Neuronal stem cell (in vitro differentiated cells): ENCODE results near the gene ART5.

Experiments used
- DNase-seq: peaks from one replicate; pipeline ENCODE4 v3.0.0-alpha.2; 2013; ENCODE audit warnings: low spot score
- H2AFZ ChIP-seq: one replicate; pipeline ENCODE4 v1.6.1; 2013; ENCODE audit warnings: mild to moderate bottlenecking, low read length, inconsistent platforms
- H2AK5ac ChIP-seq: 2 replicates; pipeline ENCODE4 v1.6.1; 2013; ENCODE audit warnings: low read depth, mild to moderate bottlenecking, inconsistent platforms, low read length, moderate library complexity, mixed read lengths
- H2BK120ac ChIP-seq: 2 replicates; pipeline ENCODE4 v1.6.1; 2013; ENCODE audit warnings: low read depth, mild to moderate bottlenecking, inconsistent platforms, low read length, moderate library complexity, mixed read lengths
- H2BK12ac ChIP-seq: one replicate; pipeline ENCODE4 v1.6.1; 2013; ENCODE audit warnings: low read length, inconsistent platforms
- H2BK15ac ChIP-seq: 2 replicates; pipeline ENCODE4 v1.6.1; 2013; ENCODE audit warnings: mild to moderate bottlenecking, low read length, inconsistent platforms, mixed read lengths
- H2BK5ac ChIP-seq: one replicate; pipeline ENCODE4 v1.6.1; 2013; ENCODE audit warnings: inconsistent platforms, mild to moderate bottlenecking, low read length, moderate library complexity
- H3K14ac ChIP-seq: one replicate; pipeline ENCODE4 v1.6.1; 2013; ENCODE audit warnings: low read length, inconsistent platforms
- H3K18ac ChIP-seq: 2 replicates; pipeline ENCODE4 v1.6.1; 2013; ENCODE audit warnings: low read length, inconsistent platforms
- H3K23ac ChIP-seq: 2 replicates; pipeline ENCODE4 v1.6.1; 2013; ENCODE audit warnings: low read depth, mild to moderate bottlenecking, mixed read lengths, low read length, inconsistent platforms; ENCODE audit not compliant: poor library complexity
- H3K27ac ChIP-seq: replicated peaks from 3 replicates; pipeline ENCODE4 v1.5.1; 2013; ENCODE audit warnings: low read length, inconsistent platforms
- H3K27me3 ChIP-seq, 3 experiments: 2 replicates each; pipeline ENCODE4 v1.6.1; 2013; ENCODE audit warnings: low read length in 3 of 3, mild to moderate bottlenecking in 2 of 3, inconsistent platforms in 1 of 3, low read depth in 1 of 3, mixed read lengths in 1 of 3, moderate library complexity in 1 of 3; ENCODE audit not compliant: control insufficient read depth in 3 of 3, insufficient read depth in 3 of 3
- H3K36me3 ChIP-seq, 2 donors: replicated peaks in 1 of 2; 2 replicates each; pipeline ENCODE4 v1.6.1; 2013; ENCODE audit warnings: low read length in 2 of 2; ENCODE audit not compliant: control insufficient read depth in 2 of 2, insufficient read depth in 2 of 2
- H3K4ac ChIP-seq: 2 replicates; pipeline ENCODE4 v1.6.1; 2013; ENCODE audit warnings: inconsistent platforms, mild to moderate bottlenecking, low read length, moderate library complexity
- H3K4me1 ChIP-seq, 2 donors: 1 replicate in 1 of 2; 2 replicates in 1 of 2; pipeline ENCODE4 v1.6.1; 2013; ENCODE audit warnings: low read length in 2 of 2, low read depth in 1 of 2; ENCODE audit not compliant: control insufficient read depth in 2 of 2, insufficient read depth in 1 of 2
- H3K4me2 ChIP-seq: one replicate; pipeline ENCODE4 v1.6.1; 2013; ENCODE audit warnings: mild to moderate bottlenecking, low read length, inconsistent platforms; ENCODE audit not compliant: insufficient read depth, poor library complexity, severe bottlenecking
- H3K4me3 ChIP-seq, 2 donors: 2 replicates each; pipeline ENCODE4 v1.5.1; 2013; ENCODE audit warnings: low read length in 2 of 2, mild to moderate bottlenecking in 2 of 2, inconsistent platforms in 1 of 2, moderate library complexity in 1 of 2
- H3K79me1 ChIP-seq: one replicate; pipeline ENCODE4 v1.6.1; 2013; ENCODE audit warnings: low read depth, mild to moderate bottlenecking, inconsistent platforms, low read length, moderate library complexity
- H3K9ac ChIP-seq: one replicate; pipeline ENCODE4 v1.6.1; 2013; ENCODE audit warnings: mild to moderate bottlenecking, low read depth, low read length, inconsistent platforms; ENCODE audit not compliant: poor library complexity
- H3K9me3 ChIP-seq, 2 donors: replicated peaks in 1 of 2; 2 replicates each; pipeline versions ENCODE3 to v1.6.1; 2013; ENCODE audit warnings: low read length in 2 of 2, mild to moderate bottlenecking in 2 of 2, inconsistent platforms in 1 of 2, low read depth in 1 of 2, mixed read lengths in 1 of 2, moderate library complexity in 1 of 2; ENCODE audit not compliant: control insufficient read depth in 2 of 2, insufficient read depth in 1 of 2
- H4K8ac ChIP-seq: one replicate; pipeline ENCODE4 v1.6.1; 2013; ENCODE audit warnings: low read depth, mild to moderate bottlenecking, inconsistent platforms, low read length, moderate library complexity
- H4K91ac ChIP-seq: one replicate; pipeline ENCODE4 v1.6.1; 2013; ENCODE audit warnings: low read length, low read depth, mild to moderate bottlenecking, inconsistent platforms; ENCODE audit not compliant: poor library complexity
- WGBS, 2 donors: extraction: QIAGEN DNeasy Blood & Tissue Kit; methylation state at CpG; one replicate each; pipeline ENCODE4 v1.1.7; 2013; ENCODE audit warnings: missing lambda C conversion rate in 2 of 2, mixed read lengths in 1 of 2; ENCODE audit not compliant: insufficient read length in 2 of 2, insufficient replicate concordance in 1 of 2; ENCODE audit errors: extremely low coverage in 2 of 2; 5-methylcytosine and 5-hydroxymethylcytosine counted together

ART5 gene

DNA sequence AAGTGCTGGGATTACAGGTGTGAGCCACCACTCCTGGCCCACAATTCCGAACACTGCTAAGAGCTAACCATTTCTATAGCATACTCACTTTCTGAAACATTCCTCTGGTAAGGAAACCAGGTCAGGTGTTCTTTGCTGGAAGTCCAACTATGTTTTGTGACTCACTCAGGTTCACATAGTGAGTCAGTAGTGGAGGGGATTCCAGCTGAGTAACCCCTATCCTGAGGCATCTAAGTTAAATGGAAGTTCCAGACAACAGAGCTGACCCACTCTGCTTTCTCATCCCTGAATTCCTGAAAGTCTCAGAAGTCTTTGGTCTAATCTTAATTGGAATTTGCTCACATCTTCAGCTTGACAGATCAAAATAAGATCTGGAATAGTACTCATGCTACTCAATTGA is 32.4 kb upstream of the ART5 start:
- WGBS, 2 donors = no CpG with 5 or more reads among the region's 1 CpG
- no peak overlapping the region for H3K14ac ChIP-seq
- no peaks in the 10 kb centered on the region for H3K79me1 ChIP-seq
- DNase-seq = no peak
- no peaks in the 10 kb centered on the region for H3K9me3 ChIP-seq
- H3K27me3 ChIP-seq = no peaks in the 10 kb centered on the region
- H2BK12ac ChIP-seq = no peak overlapping the region
- H3K23ac ChIP-seq = no peak overlapping the region
- H3K27ac ChIP-seq = no peak overlapping the region
- no peak overlapping the region for H4K8ac ChIP-seq
- H2BK5ac ChIP-seq = no peak overlapping the region
- no peak overlapping the region for H3K4me3 ChIP-seq
- H2AFZ ChIP-seq = no peak overlapping the region
- H2BK120ac ChIP-seq = no peak overlapping the region
- H4K91ac ChIP-seq = no peak overlapping the region
- no peak overlapping the region for H2BK15ac ChIP-seq
- no peak overlapping the region for H2AK5ac ChIP-seq
- peaks cover 38 to 99% of the 10 kb centered on the region in 2 donors for H3K36me3 ChIP-seq
- H3K4me2 ChIP-seq = no peak overlapping the region
- H3K4me1 ChIP-seq = peaks cover 0 to 6% of the 10 kb centered on the region in 2 donors
- H3K9ac ChIP-seq = no peak overlapping the region
- H3K18ac ChIP-seq = no peak overlapping the region
- no peak overlapping the region for H3K4ac ChIP-seq

DNA sequence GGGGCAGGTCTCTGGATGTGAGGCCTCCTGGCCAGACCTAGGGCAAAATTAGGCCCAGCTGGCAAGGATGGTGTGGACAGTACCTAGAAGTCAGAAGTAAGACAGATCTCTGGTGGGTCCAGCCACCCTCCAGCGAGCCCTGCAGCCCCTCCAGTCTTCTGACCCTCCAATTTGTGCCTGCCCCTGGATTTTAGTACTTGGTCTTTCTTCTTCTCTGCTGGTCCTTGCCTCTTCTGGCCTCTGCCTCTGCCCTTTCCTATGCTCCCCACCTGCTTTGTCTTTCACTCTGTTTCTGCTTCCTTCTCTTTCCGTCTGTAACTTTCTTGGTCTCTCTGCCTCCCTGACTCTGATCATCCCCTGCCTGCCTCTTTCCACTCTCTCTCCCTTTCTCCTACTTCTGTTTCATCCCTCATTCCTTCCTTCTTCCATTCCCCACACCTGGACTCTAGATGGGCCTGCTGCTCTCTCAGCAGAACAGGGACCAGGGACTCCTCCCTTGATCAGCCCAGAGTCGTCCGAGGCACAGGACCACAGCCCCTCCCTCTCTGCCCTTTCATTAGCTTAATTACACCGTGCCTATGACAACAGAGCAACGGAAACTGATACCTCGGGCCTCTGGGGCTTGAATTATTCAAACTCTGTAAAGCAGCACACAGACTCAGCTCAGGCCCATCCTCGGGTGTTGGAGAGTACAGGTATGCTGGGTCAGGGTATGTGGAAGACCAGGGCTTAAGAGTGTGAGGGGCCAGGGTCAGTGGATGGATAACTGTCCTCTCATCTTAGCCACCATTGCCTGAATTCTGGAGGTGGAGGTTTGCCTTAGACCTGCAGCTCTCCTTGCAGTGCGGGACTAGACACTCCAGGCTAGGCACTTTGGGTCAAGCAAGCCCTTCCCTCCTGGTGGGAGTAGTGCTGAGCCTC is 29.8 kb upstream of the ART5 start, which contains the start of gene CHRNA10:
Gene CHRNA10, minus strand, starts transcription at position 51 of the 921 bp plus-strand sequence. CDS start 72 bp downstream, outside the sequence.
- Histone ChIP-seq H3K4me3 (no peak within 1 kb of the TSS), H3K27me3 (no peaks in the 10 kb centered on the region), H2BK5ac (no peak within 1 kb of the TSS), H3K9ac (no peak within 1 kb of the TSS), H3K18ac (no peak within 1 kb of the TSS), H4K8ac (no peak within 1 kb of the TSS), H3K79me1 (no peaks in the 10 kb centered on the region), H3K27ac (no peak within 1 kb of the TSS), H2BK15ac (no peak within 1 kb of the TSS), H3K4me2 (no peak within 1 kb of the TSS), H2AFZ (no peak within 1 kb of the TSS), H4K91ac (no peak within 1 kb of the TSS), H3K14ac (peak within 1 kb of the TSS; percentile 33), H2AK5ac (peak within 1 kb of the TSS; percentile 51), H3K36me3 (peaks cover 35 to 93% of the 10 kb centered on the region in 2 donors), H2BK120ac (no peak within 1 kb of the TSS), H2BK12ac (no peak within 1 kb of the TSS), H3K9me3 (no peaks in the 10 kb centered on the region), H3K4me1 (peaks cover 0 to 6% of the 10 kb centered on the region in 2 donors), H3K4ac (no peak within 1 kb of the TSS), H3K23ac (no peak within 1 kb of the TSS)
- WGBS, 2 donors = no CpG with 5 or more reads among the region's 9 CpGs
- DNase-seq = no peak

DNA sequence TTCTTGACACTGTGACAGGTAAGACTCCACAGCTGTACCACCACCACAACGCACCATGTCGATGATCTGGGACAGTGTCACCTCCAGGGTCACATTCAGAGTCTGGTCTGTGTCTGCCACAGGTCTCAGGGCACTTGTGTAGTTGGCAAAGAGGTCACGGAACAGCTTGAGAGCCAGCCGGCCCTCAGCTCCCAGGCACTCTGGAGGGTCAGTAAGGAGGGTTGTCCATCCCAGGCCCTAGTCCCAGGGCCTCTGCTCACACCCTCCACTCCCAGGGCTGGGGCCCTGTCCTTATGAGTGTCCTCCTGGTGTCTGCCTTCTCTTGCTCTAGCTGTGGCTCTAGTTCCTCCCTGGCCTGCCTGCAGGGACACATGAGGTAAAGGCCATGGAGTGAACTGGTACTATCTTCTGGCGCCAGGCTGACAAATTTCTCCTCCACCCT is 28.0 kb upstream of the ART5 start:
- H3K4me2 ChIP-seq = no peak overlapping the region
- no peak overlapping the region for H3K18ac ChIP-seq
- no peak overlapping the region for H3K4me3 ChIP-seq
- no peak overlapping the region for H2BK12ac ChIP-seq
- no peak overlapping the region for H2BK15ac ChIP-seq
- no peak for DNase-seq
- no peak overlapping the region for H4K8ac ChIP-seq
- no peak overlapping the region for H3K14ac ChIP-seq
- peaks cover 0 to 6% of the 10 kb centered on the region in 2 donors for H3K4me1 ChIP-seq
- no peak overlapping the region for H3K23ac ChIP-seq
- H3K9me3 ChIP-seq = no peaks in the 10 kb centered on the region
- no peak overlapping the region for H4K91ac ChIP-seq
- no CpG with 5 or more reads among the region's 5 CpGs for WGBS, 2 donors
- no peaks in the 10 kb centered on the region for H3K79me1 ChIP-seq
- no peak overlapping the region for H3K9ac ChIP-seq
- H3K27me3 ChIP-seq = no peaks in the 10 kb centered on the region
- no peak overlapping the region for H2BK120ac ChIP-seq
- peaks cover 25 to 90% of the 10 kb centered on the region in 2 donors for H3K36me3 ChIP-seq
- no peak overlapping the region for H2AFZ ChIP-seq
- H3K27ac ChIP-seq = no peak overlapping the region
- H3K4ac ChIP-seq = no peak overlapping the region
- H2BK5ac ChIP-seq = no peak overlapping the region
- H2AK5ac ChIP-seq = no peak overlapping the region

GRCh38 chr11:3669128-3669527 is 27.3 kb upstream of the ART5 start:
- H2BK12ac ChIP-seq = no peak overlapping the region
- peaks cover 0 to 6% of the 10 kb centered on the region in 2 donors for H3K4me1 ChIP-seq
- no peak overlapping the region for H2AFZ ChIP-seq
- H3K14ac ChIP-seq = no peak overlapping the region
- H4K8ac ChIP-seq = no peak overlapping the region
- no peak overlapping the region for H2BK5ac ChIP-seq
- no peak overlapping the region for H2BK120ac ChIP-seq
- DNase-seq = no peak
- WGBS, 2 donors = no CpG with 5 or more reads among the region's 7 CpGs
- no peaks in the 10 kb centered on the region for H3K79me1 ChIP-seq
- H3K9ac ChIP-seq = no peak overlapping the region
- no peak overlapping the region for H3K4ac ChIP-seq
- no peaks in the 10 kb centered on the region for H3K27me3 ChIP-seq
- no peak overlapping the region for H3K18ac ChIP-seq
- H3K9me3 ChIP-seq = no peaks in the 10 kb centered on the region
- no peak overlapping the region for H2AK5ac ChIP-seq
- no peak overlapping the region for H3K4me2 ChIP-seq
- H3K36me3 ChIP-seq = peaks cover 28 to 90% of the 10 kb centered on the region in 2 donors
- no peak overlapping the region for H4K91ac ChIP-seq
- no peak overlapping the region for H3K27ac ChIP-seq
- H3K23ac ChIP-seq = no peak overlapping the region
- no peak overlapping the region for H3K4me3 ChIP-seq
- H2BK15ac ChIP-seq = no peak overlapping the region
